ENCODE results near the gene SYNRG. TPM values are rescaled to one million over a fixed set of nuclear protein-coding genes. Genes with fewer than 3 reads are reported as not detected.

Gene SYNRG
- total and polyA plus RNA-seq, 2 of the 13 experiments (the other 11 are each of a cell fraction or from before 2014, with no cell fraction given): 7.3 to 8.7 TPM

DNA sequence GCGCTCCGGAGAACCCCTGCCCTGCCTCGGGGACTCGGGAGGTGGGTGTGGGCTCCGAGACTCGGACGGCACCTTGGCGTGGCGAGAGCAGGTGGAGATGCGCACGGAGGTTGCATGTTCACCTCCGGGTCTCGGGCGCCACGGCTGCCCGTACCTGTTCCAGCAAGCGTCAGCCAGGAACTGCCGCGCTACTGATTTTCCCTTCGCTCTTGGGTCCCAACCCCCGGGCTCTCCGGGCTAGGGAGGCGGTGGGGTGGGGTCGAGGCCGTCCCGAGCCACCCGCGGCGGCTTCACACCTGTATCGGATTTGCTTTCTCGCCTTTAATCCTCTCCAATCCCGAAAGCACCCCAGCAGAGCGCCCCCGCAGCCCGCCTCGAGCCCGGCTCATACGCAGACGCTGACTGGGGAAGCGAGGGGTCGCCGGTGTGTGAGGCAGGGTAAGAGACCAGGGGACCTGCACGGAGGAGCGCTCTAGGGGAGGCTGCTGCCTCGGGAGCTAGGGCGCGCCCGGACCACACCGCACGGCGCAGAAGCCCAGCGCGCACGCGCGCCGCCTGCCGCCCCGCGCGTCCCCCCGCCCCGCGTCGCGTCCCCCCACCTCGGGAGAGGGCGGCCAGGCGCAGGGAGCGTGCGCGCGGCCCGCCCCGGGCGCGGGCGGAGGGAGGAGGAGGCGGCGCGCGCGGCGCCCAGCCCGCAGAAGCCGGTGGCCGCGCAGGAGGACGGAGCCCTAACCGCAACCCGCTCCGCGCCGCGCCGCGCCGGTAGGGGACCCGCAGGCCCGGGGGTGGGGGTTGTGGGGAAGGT is 119.8 kb downstream of the SYNRG start, which contains the start of gene DUSP14 (continued):
- TF ChIP-seq SRSF1 (optimal IDR thresholded peaks at IDR 0.05; ENCODE audit: low read depth, low read length) (peak; percentile 78), TIGD3 (CRISPR knock-in tag; IDR thresholded peaks at IDR 0.05; ENCODE audit: borderline replicate concordance) (no peak), KDM5B (CRISPR knock-in tag; IDR thresholded peaks at IDR 0.05; ENCODE audit: borderline replicate concordance) (no peak; the same call in none of the 2 replicates), THAP8 (CRISPR knock-in tag; IDR thresholded peaks at IDR 0.05; ENCODE audit: borderline replicate concordance) (peak; percentile 8; the same call in 1 of the 2 replicates), ZNF20 (CRISPR knock-in tag; IDR thresholded peaks at IDR 0.05) (no peak), ARID4A (CRISPR knock-in tag; IDR thresholded peaks at IDR 0.05; ENCODE audit: borderline replicate concordance) (no peak; the same call in 1 of the 2 replicates), SRSF9 (IDR thresholded peaks at IDR 0.05; ENCODE audit: borderline replicate concordance, insufficient read depth, low read depth, low read length, poor library complexity, severe bottlenecking) (no peak), ZNF746 (CRISPR knock-in tag; IDR thresholded peaks at IDR 0.05) (peak; percentile 75; the same call in 1 of the 2 replicates), ZMYM4 (CRISPR knock-in tag; IDR thresholded peaks at IDR 0.05) (no peak), ATF1 (CRISPR knock-in tag; IDR thresholded peaks at IDR 0.05) (no peak), IRF9 (CRISPR knock-in tag; IDR thresholded peaks at IDR 0.05; ENCODE audit: borderline replicate concordance) (no peak; the same call in 1 of the 2 replicates), ZNF256 (CRISPR knock-in tag; conservative IDR thresholded peaks at IDR 0.05) (no peak), ZNF101 (CRISPR knock-in tag; IDR thresholded peaks at IDR 0.05; ENCODE audit: borderline replicate concordance, low read depth) (no peak), RBM39 (IDR thresholded peaks at IDR 0.05; ENCODE audit: low read depth, low read length, poor library complexity, severe bottlenecking) (peak; percentile 61), ZNF431 (CRISPR knock-in tag; IDR thresholded peaks at IDR 0.05; ENCODE audit: borderline replicate concordance, low read depth) (no peak), ZNF276 (CRISPR knock-in tag; IDR thresholded peaks at IDR 0.05; ENCODE audit: low read depth) (no peak), POLR2AphosphoS2 (IDR thresholded peaks at IDR 0.05; ENCODE audit: low read depth, low read length) (no peak; the same call in 1 of the 2 replicates), SYNCRIP (IDR thresholded peaks at IDR 0.05; ENCODE audit: insufficient read depth, low read depth, low read length) (no peak)

Data from HepG2 (cell line).